Thyroid gland (tissue), 4 donors: ENCODE results near the gene C1orf167. TPM values are rescaled to one million over a fixed set of nuclear protein-coding genes. Genes with fewer than 3 reads are reported as not detected.

ENCODE experiments used
- DNase-seq, 2 donors: peaks; one replicate each; pipeline ENCODE4 v3.0.0-alpha.2; 2019
- H3K27ac ChIP-seq, 3 donors: fragments of 200-600 bp; sonication (generic); 1 replicate in 2 of 3; 2 replicates in 1 of 3; pipeline ENCODE4 v1.5.1; 2016 to 2019; ENCODE audit warnings: mild to moderate bottlenecking in 1 of 3, moderate library complexity in 1 of 3
- H3K27me3 ChIP-seq: fragments of 200-600 bp; sonication (generic); one replicate; pipeline ENCODE4 v1.5.1; 2019
- H3K36me3 ChIP-seq, 2 donors: fragments of 200-600 bp; sonication (generic); one replicate each; pipeline ENCODE4 v1.5.1; 2016 to 2019
- H3K4me1 ChIP-seq, 2 donors: fragments of 200-600 bp; sonication (generic); one replicate each; pipeline ENCODE4 v1.5.1; 2017 to 2019
- H3K4me3 ChIP-seq, 3 donors: fragments of 200-600 bp; sonication (generic); replicated peaks in 1 of 3; 1 replicate in 2 of 3; 2 replicates in 1 of 3; pipeline ENCODE4 v1.5.1; 2016; ENCODE audit warnings: mild to moderate bottlenecking in 1 of 3
- H3K9me3 ChIP-seq: fragments of 200-600 bp; sonication (generic); one replicate; pipeline ENCODE4 v1.5.1; 2017
- CTCF ChIP-seq, 6 experiments: fragments of 200-600 bp in 3 of 6; fragments of 450-650 bp in 3 of 6; sonication (generic) in 3 of 6; IDR thresholded peaks; one replicate each; pipeline ENCODE4 v1.5.1; 2016 to 2019; ENCODE audit warnings: antibody characterized with exemption in 6 of 6, mild to moderate bottlenecking in 2 of 6, inconsistent platforms in 1 of 6, moderate library complexity in 1 of 6
- POLR2A ChIP-seq, 2 donors: fragments of 450-650 bp; IDR thresholded peaks; one replicate each; pipeline ENCODE4 v1.6.1; 2017; ENCODE audit warnings: antibody characterized with exemption in 2 of 2, mild to moderate bottlenecking in 2 of 2, moderate library complexity in 1 of 2
- WGBS, 2 donors: methylation state at CpG; one replicate each; pipeline ENCODE4 v1.1.5; 2017; 5-methylcytosine and 5-hydroxymethylcytosine counted together
- intact Hi-C: fragments of 100-400 bp; cut with DNase I; formaldehyde crosslinking; loops from one replicate; pipeline ENCODE4 v1.15.1; 2023
- total RNA-seq, 4 donors: library from RNA; depleted of rRNA; stranded (reverse); fragments of >200 nt; gene quantifications; one replicate each; pipeline ENCODE4 v1.2.3, GENCODE V29; 2016

The C1orf167 gene
- total RNA-seq, 4 donors from 2014 or later, result 0.22 to 6.3 TPM; not detected in 2

- H3K27ac ChIP-seq, result no peak overlapping the region
- no peaks in the 10 kb centered on the region for H3K4me1 ChIP-seq
- H3K4me3 ChIP-seq, result no peak overlapping the region
- H3K27me3 ChIP-seq, result no peaks in the 10 kb centered on the region
- H3K9me3 ChIP-seq, result no peaks in the 10 kb centered on the region
- intact Hi-C loops, result no loop called here
- TF ChIP-seq POLR2A (IDR thresholded peaks at IDR 0.05) (no peak), CTCF (IDR thresholded peaks at IDR 0.05) (no peak)
- no peaks in the 10 kb centered on the region for H3K36me3 ChIP-seq
- 91 to 93% methylated on average over 13 to 15 of the region's 15 CpGs for WGBS, 2 donors
- no peak for DNase-seq
Observed at GRCh38 chr1:11778844-11779623, 17.0 kb downstream of the C1orf167 start.

- intact Hi-C loops, result no loop called here
- TF ChIP-seq CTCF (IDR thresholded peaks at IDR 0.05), result no peak
- TF ChIP-seq POLR2A (IDR thresholded peaks at IDR 0.05), result no peak
- Histone ChIP-seq H3K27ac (no peak overlapping the region), H3K9me3 (no peaks in the 10 kb centered on the region), H3K4me3 (no peak overlapping the region), H3K36me3 (no peaks in the 10 kb centered on the region), H3K4me1 (peaks cover 5 to 8% of the 10 kb centered on the region in 2 donors), H3K27me3 (no peaks in the 10 kb centered on the region)
- 92 to 93% methylated on average over 5 to 9 of the region's 13 CpGs for WGBS, 2 donors
- no peak for DNase-seq
Observed at GRCh38 chr1:11779715-11780379, 17.9 kb downstream of the C1orf167 start.

- no peaks in the 10 kb centered on the region for H3K36me3 ChIP-seq
- DNase-seq, result no peak
- intact Hi-C loops, result no loop called here
- no peaks in the 10 kb centered on the region for H3K27me3 ChIP-seq
- H3K4me1 ChIP-seq, result peaks cover 11 to 15% of the 10 kb centered on the region in 2 donors
- TF ChIP-seq CTCF (IDR thresholded peaks at IDR 0.05) (no peak), POLR2A (IDR thresholded peaks at IDR 0.05) (no peak)
- 78 to 83% methylated on average over 9 to 10 of the region's 10 CpGs for WGBS, 2 donors
- H3K27ac ChIP-seq, result no peak overlapping the region
- no peak overlapping the region for H3K4me3 ChIP-seq
- H3K9me3 ChIP-seq, result no peaks in the 10 kb centered on the region
Observed at GRCh38 chr1:11780380-11781147, 18.6 kb downstream of the C1orf167 start.

- H3K27ac ChIP-seq, result no peak overlapping the region
- H3K4me1 ChIP-seq, result peaks cover 13 to 23% of the 10 kb centered on the region in 2 donors
- TF ChIP-seq CTCF (IDR thresholded peaks at IDR 0.05) (no peak), POLR2A (IDR thresholded peaks at IDR 0.05) (no peak)
- H3K9me3 ChIP-seq, result no peaks in the 10 kb centered on the region
- H3K36me3 ChIP-seq, result no peaks in the 10 kb centered on the region
- no peak for DNase-seq
- no peaks in the 10 kb centered on the region for H3K27me3 ChIP-seq
- 75 to 81% methylated on average over 12 of the region's 12 CpGs for WGBS, 2 donors
- no peak overlapping the region for H3K4me3 ChIP-seq
- intact Hi-C loops, result no loop called here
Observed at GRCh38 chr1:11781297-11781696, 19.3 kb downstream of the C1orf167 start.
